Measurements from ENCODE around the gene FAM171A2.
"Not testable (repeated sequence)": the region's sequence is repeated elsewhere in the genome, so short reads cannot be mapped to it uniquely, and the experiment has no call there.

Gene FAM171A2

DNA sequence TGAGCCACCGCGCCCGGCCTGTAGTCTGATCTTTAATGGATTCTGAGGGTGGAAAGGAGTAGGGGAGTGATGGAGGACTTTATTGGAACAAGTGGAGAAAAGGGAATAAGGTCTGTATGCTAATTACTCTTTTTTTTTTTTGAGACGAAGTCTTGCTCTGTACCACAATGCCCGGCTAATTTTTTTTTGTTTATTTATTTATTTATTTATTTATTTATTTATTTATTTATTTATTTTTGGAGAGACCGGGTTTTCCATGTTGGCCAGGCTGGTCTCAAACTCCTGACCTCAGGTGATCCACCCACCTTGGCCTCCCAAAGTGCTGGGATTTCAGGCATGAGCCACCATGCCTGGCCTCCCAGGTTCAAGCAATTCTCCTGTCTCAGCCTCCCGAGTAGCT, 34.1 kb downstream of the FAM171A2 start:
- not testable (repeated sequence) for H4K8ac ChIP-seq (ENCODE audit: low read length); H2BK5ac ChIP-seq (ENCODE audit: low read depth, low read length, poor library complexity, severe bottlenecking); H2AFZ ChIP-seq (ENCODE audit: low read depth, low read length); H3K27ac ChIP-seq (ENCODE audit: low read length, poor library complexity, severe bottlenecking); H2BK120ac ChIP-seq (ENCODE audit: low read depth, low read length); H2BK15ac ChIP-seq (ENCODE audit: low read depth, poor library complexity, severe bottlenecking); H3K4ac ChIP-seq (ENCODE audit: low read depth in 1 of 2, low read length in 2 of 2); H3K4me3 ChIP-seq (ENCODE audit: insufficient read depth in 1 of 2, low read depth in 1 of 2, low read length in 2 of 2); H3K36me3 ChIP-seq (ENCODE audit: control insufficient read depth in 1 of 2, insufficient read depth in 2 of 2, low read depth in 1 of 2, low read length in 2 of 2); DNase-seq; H2BK12ac ChIP-seq (ENCODE audit: low read length in 2 of 2); H3K14ac ChIP-seq (ENCODE audit: low read length in 2 of 2); H2AK5ac ChIP-seq (ENCODE audit: low read length, severe bottlenecking); H3K79me1 ChIP-seq (replicated peaks; ENCODE audit: low read length, poor library complexity, severe bottlenecking); H3K9me3 ChIP-seq (ENCODE audit: control insufficient read depth, low read length); H3K18ac ChIP-seq (ENCODE audit: low read depth in 1 of 2, low read length in 2 of 2); H4K91ac ChIP-seq (ENCODE audit: low read length); H3K23ac ChIP-seq (ENCODE audit: low read length in 2 of 2); H3K4me2 ChIP-seq (ENCODE audit: low read length, poor library complexity, severe bottlenecking); H3K9ac ChIP-seq (ENCODE audit: low read length); H3K27me3 ChIP-seq (ENCODE audit: control insufficient read depth in 1 of 2, insufficient read depth in 1 of 2, low read length in 2 of 2)
- peaks cover 10% of the 10 kb centered on the region for H3K4me1 ChIP-seq (ENCODE audit: control insufficient read depth, insufficient read depth, low read depth, low read length)
- 99% methylated on average over 5 of the region's 7 CpGs for WGBS

- Histone ChIP-seq H2AK5ac (ENCODE audit: low read length, severe bottlenecking) (peak overlapping the region; percentile 19), H3K23ac (ENCODE audit: low read length in 2 of 2) (no peak overlapping the region), H3K4me2 (ENCODE audit: low read length, poor library complexity, severe bottlenecking) (no peak overlapping the region), H3K4ac (ENCODE audit: low read depth in 1 of 2, low read length in 2 of 2) (no peak overlapping the region), H4K91ac (ENCODE audit: low read length) (no peak overlapping the region), H3K9me3 (ENCODE audit: control insufficient read depth, low read length) (no peaks in the 10 kb centered on the region), H2BK5ac (ENCODE audit: low read depth, low read length, poor library complexity, severe bottlenecking) (no peak overlapping the region), H3K27ac (ENCODE audit: low read length, poor library complexity, severe bottlenecking) (no peak overlapping the region), H3K14ac (ENCODE audit: low read length in 2 of 2) (no peak overlapping the region), H2BK15ac (ENCODE audit: low read depth, poor library complexity, severe bottlenecking) (no peak overlapping the region), H2BK120ac (ENCODE audit: low read depth, low read length) (no peak overlapping the region), H3K36me3 (ENCODE audit: control insufficient read depth in 1 of 2, insufficient read depth in 2 of 2, low read depth in 1 of 2, low read length in 2 of 2) (no peaks in the 10 kb centered on the region), H3K27me3 (ENCODE audit: control insufficient read depth in 1 of 2, insufficient read depth in 1 of 2, low read length in 2 of 2) (no peaks in the 10 kb centered on the region), H3K9ac (ENCODE audit: low read length) (no peak overlapping the region), H2BK12ac (ENCODE audit: low read length in 2 of 2) (peak overlapping the region in 1 of 2 experiments; percentile 71), H2AFZ (ENCODE audit: low read depth, low read length) (no peak overlapping the region), H4K8ac (ENCODE audit: low read length) (no peak overlapping the region), H3K79me1 (replicated peaks; ENCODE audit: low read length, poor library complexity, severe bottlenecking) (peaks cover 12% of the 10 kb centered on the region), H3K4me3 (ENCODE audit: insufficient read depth in 1 of 2, low read depth in 1 of 2, low read length in 2 of 2) (no peak overlapping the region), H3K4me1 (ENCODE audit: control insufficient read depth, insufficient read depth, low read depth, low read length) (peaks cover 18% of the 10 kb centered on the region), H3K18ac (ENCODE audit: low read depth in 1 of 2, low read length in 2 of 2) (no peak overlapping the region)
- WGBS = 94% methylated on average over 6 of the region's 7 CpGs
- no peak for DNase-seq
Measured at GRCh38 chr17:44327715-44328449, 35.8 kb downstream of the FAM171A2 start.

GRCh38 chr17:44326861-44327444, 36.7 kb downstream of the FAM171A2 start:
- H3K4me1 ChIP-seq (ENCODE audit: control insufficient read depth, insufficient read depth, low read depth, low read length) = peaks cover 22% of the 10 kb centered on the region
- H4K91ac ChIP-seq (ENCODE audit: low read length) = no peak overlapping the region
- H2AFZ ChIP-seq (ENCODE audit: low read depth, low read length) = no peak overlapping the region
- H4K8ac ChIP-seq (ENCODE audit: low read length) = no peak overlapping the region
- no peaks in the 10 kb centered on the region for H3K9me3 ChIP-seq (ENCODE audit: control insufficient read depth, low read length)
- peak overlapping the region in 1 of 2 experiments; percentile 34 for H3K18ac ChIP-seq (ENCODE audit: low read depth in 1 of 2, low read length in 2 of 2)
- no peak overlapping the region for H2BK12ac ChIP-seq (ENCODE audit: low read length in 2 of 2)
- peak; percentile 97 for DNase-seq
- H2BK5ac ChIP-seq (ENCODE audit: low read depth, low read length, poor library complexity, severe bottlenecking) = no peak overlapping the region
- H3K36me3 ChIP-seq (ENCODE audit: control insufficient read depth in 1 of 2, insufficient read depth in 2 of 2, low read depth in 1 of 2, low read length in 2 of 2) = peaks cover 6 to 7% of the 10 kb centered on the region in 2 experiments
- no peak overlapping the region for H3K14ac ChIP-seq (ENCODE audit: low read length in 2 of 2)
- no peak overlapping the region for H3K4ac ChIP-seq (ENCODE audit: low read depth in 1 of 2, low read length in 2 of 2)
- no peak overlapping the region for H3K4me2 ChIP-seq (ENCODE audit: low read length, poor library complexity, severe bottlenecking)
- peak overlapping the region in 1 of 2 experiments; percentile 62 for H3K4me3 ChIP-seq (ENCODE audit: insufficient read depth in 1 of 2, low read depth in 1 of 2, low read length in 2 of 2)
- H3K79me1 ChIP-seq (replicated peaks; ENCODE audit: low read length, poor library complexity, severe bottlenecking) = peaks cover 19% of the 10 kb centered on the region
- 36% methylated on average over 21 of the region's 31 CpGs for WGBS
- no peak overlapping the region for H3K27ac ChIP-seq (ENCODE audit: low read length, poor library complexity, severe bottlenecking)
- H3K23ac ChIP-seq (ENCODE audit: low read length in 2 of 2) = no peak overlapping the region
- H2BK15ac ChIP-seq (ENCODE audit: low read depth, poor library complexity, severe bottlenecking) = no peak overlapping the region
- H2AK5ac ChIP-seq (ENCODE audit: low read length, severe bottlenecking) = no peak overlapping the region
- peak overlapping the region; percentile 74 for H3K9ac ChIP-seq (ENCODE audit: low read length)
- no peaks in the 10 kb centered on the region for H3K27me3 ChIP-seq (ENCODE audit: control insufficient read depth in 1 of 2, insufficient read depth in 1 of 2, low read length in 2 of 2)
- H2BK120ac ChIP-seq (ENCODE audit: low read depth, low read length) = no peak overlapping the region

DNA sequence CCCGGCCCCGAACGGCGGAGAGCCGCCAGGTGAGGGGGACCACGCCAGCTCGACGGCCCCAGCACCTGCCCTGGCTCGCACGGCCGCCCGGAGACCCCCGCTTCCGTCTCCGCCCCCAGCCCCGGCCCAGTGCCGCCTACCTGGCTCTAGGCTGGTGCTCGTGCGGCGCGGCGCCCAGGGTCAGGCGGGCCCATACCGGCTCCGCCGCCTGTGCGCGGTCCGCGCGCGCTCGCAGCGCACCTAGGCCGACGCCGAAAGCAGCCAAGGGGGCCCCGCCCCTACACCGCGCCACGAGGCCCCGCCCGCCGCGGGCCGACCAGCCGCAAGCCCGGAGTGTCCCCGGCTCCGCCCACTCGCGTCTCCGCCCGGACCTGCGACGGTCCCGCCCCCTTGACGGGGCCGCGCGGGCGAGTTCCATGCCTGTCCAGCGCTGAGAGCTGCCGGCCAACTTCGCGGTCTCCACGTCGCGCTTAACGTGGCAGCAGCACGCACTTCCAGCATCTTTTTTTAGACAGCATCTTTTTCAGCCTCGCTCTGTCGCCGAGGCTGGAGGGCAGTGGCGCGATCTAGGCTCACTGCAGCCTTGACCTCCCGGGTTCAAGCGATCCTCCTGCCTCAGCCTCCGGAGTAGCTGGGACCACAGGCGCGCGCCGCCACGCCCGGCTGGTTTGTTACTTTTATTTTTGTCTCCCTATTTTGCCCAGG, 38.9 kb downstream of the FAM171A2 start, which contains the start of gene SLC25A39:
SLC25A39 (minus strand) TSS at position 253 of the 705 bp plus-strand sequence. CDS start 1,261 bp downstream, outside the sequence.
- Histone ChIP-seq H3K9ac (ENCODE audit: low read length) (peak within 1 kb of the TSS; percentile 87), H2BK5ac (ENCODE audit: low read depth, low read length, poor library complexity, severe bottlenecking) (peak within 1 kb of the TSS; percentile 47), H2BK12ac (ENCODE audit: low read length in 2 of 2) (peak within 1 kb of the TSS in 1 of 2 experiments; percentile 77), H3K4me1 (ENCODE audit: control insufficient read depth, insufficient read depth, low read depth, low read length) (peaks cover 20% of the 10 kb centered on the region), H4K91ac (ENCODE audit: low read length) (peak within 1 kb of the TSS; percentile 28), H2AK5ac (ENCODE audit: low read length, severe bottlenecking) (no peak within 1 kb of the TSS), H3K36me3 (ENCODE audit: control insufficient read depth in 1 of 2, insufficient read depth in 2 of 2, low read depth in 1 of 2, low read length in 2 of 2) (peaks cover 28 to 30% of the 10 kb centered on the region in 2 experiments), H3K9me3 (ENCODE audit: control insufficient read depth, low read length) (no peaks in the 10 kb centered on the region), H4K8ac (ENCODE audit: low read length) (peak within 1 kb of the TSS; percentile 78), H3K27me3 (ENCODE audit: control insufficient read depth in 1 of 2, insufficient read depth in 1 of 2, low read length in 2 of 2) (no peaks in the 10 kb centered on the region), H2BK120ac (ENCODE audit: low read depth, low read length) (no peak within 1 kb of the TSS), H3K4me2 (ENCODE audit: low read length, poor library complexity, severe bottlenecking) (peak within 1 kb of the TSS; percentile 96), H3K79me1 (replicated peaks; ENCODE audit: low read length, poor library complexity, severe bottlenecking) (peaks cover 28% of the 10 kb centered on the region), H3K4ac (ENCODE audit: low read depth in 1 of 2, low read length in 2 of 2) (peak within 1 kb of the TSS; percentile 24 to 90), H2AFZ (ENCODE audit: low read depth, low read length) (peak within 1 kb of the TSS; percentile 82), H3K14ac (ENCODE audit: low read length in 2 of 2) (peak within 1 kb of the TSS in 1 of 2 experiments; percentile 92), H3K18ac (ENCODE audit: low read depth in 1 of 2, low read length in 2 of 2) (peak within 1 kb of the TSS; percentile 72 to 85), H3K27ac (ENCODE audit: low read length, poor library complexity, severe bottlenecking) (peak within 1 kb of the TSS; percentile 78), H3K4me3 (ENCODE audit: insufficient read depth in 1 of 2, low read depth in 1 of 2, low read length in 2 of 2) (peak within 1 kb of the TSS; percentile 92), H3K23ac (ENCODE audit: low read length in 2 of 2) (peak within 1 kb of the TSS; percentile 65 to 98), H2BK15ac (ENCODE audit: low read depth, poor library complexity, severe bottlenecking) (peak within 1 kb of the TSS; percentile 65)
- under 1% methylated on average over 80 of the region's 85 CpGs for WGBS
- DNase-seq = peak; percentile 93
